K562 (cell line): Measurements from ENCODE around the gene CD52. TPM values are rescaled to one million over a fixed set of nuclear protein-coding genes. Genes with fewer than 3 reads are reported as not detected.
A peak's percentile ranks its signal among the peaks of the same experiment; 100 is the strongest.

Source experiments
- ATF3 ChIP-seq, 2 experiments: fragments of 450-650 bp in 1 of 2; sonication (generic) in 1 of 2; formaldehyde crosslinking in 1 of 2; IDR thresholded peaks in 1 of 2; conservative IDR thresholded peaks in 1 of 2; 2 replicates each; pipeline versions ENCODE4 v1.6.1 to v1.8.1; 2016 to 2023; ENCODE audit warnings: mild to moderate bottlenecking in 2 of 2, moderate library complexity in 2 of 2, inconsistent platforms in 1 of 2, missing genetic modification reagents in 1 of 2
- CBFA2T2 ChIP-seq: fragments of 450-650 bp; conservative IDR thresholded peaks from 2 replicates; pipeline ENCODE4 v1.6.1; 2017; ENCODE audit warnings: mild to moderate bottlenecking
- CREB1 ChIP-seq, 2 experiments: sonication (generic) in 1 of 2; formaldehyde crosslinking in 1 of 2; IDR thresholded peaks; 2 replicates each; pipeline versions ENCODE4 v1.6.1 to v1.8.0; 2012 to 2022; ENCODE audit warnings: inconsistent platforms in 1 of 2, mild to moderate bottlenecking in 1 of 2, missing genetic modification reagents in 1 of 2, moderate library complexity in 1 of 2
- ERF ChIP-seq: fragments of 450-650 bp; formaldehyde crosslinking; IDR thresholded peaks from 2 replicates; pipeline ENCODE4 v1.4.0; 2020; ENCODE audit warnings: mild to moderate bottlenecking, mixed read lengths
- FOXA3 ChIP-seq, 2 experiments: fragments of 450-650 bp in 1 of 2; sonication (generic) in 1 of 2; formaldehyde crosslinking; IDR thresholded peaks in 1 of 2; conservative IDR thresholded peaks in 1 of 2; 2 replicates each; pipeline versions ENCODE4 v1.4.0 to v1.8.0; 2020 to 2022; ENCODE audit warnings: mild to moderate bottlenecking in 2 of 2, missing genetic modification reagents in 1 of 2
- HES1 ChIP-seq: fragments of 450-650 bp; IDR thresholded peaks from 2 replicates; pipeline ENCODE4 v1.6.1; 2016; ENCODE audit warnings: low read depth, mild to moderate bottlenecking, moderate library complexity
- HMBOX1 ChIP-seq: sonication (generic); IDR thresholded peaks from 2 replicates; pipeline ENCODE4 v1.6.1; 2016
- JUND ChIP-seq, 2 experiments: IDR thresholded peaks; 2 replicates in 1 of 2; 3 replicates in 1 of 2; pipeline ENCODE4 v1.6.1; 2011; ENCODE audit warnings: borderline replicate concordance in 2 of 2, low read depth in 2 of 2, low read length in 2 of 2, improper control_type of control experiment in 1 of 2, missing biosample characterization in 1 of 2, missing genetic modification characterization in 1 of 2, missing genetic modification reagents in 1 of 2
- KLF16 ChIP-seq: IDR thresholded peaks from 2 replicates; pipeline ENCODE4 v1.6.1; 2016; ENCODE audit warnings: antibody characterized with exemption
- MECOM ChIP-seq: fragments of 250-450 bp; sonication (Bioruptor Pico); IDR thresholded peaks from 2 replicates; pipeline ENCODE4 v1.8.0; 2022; ENCODE audit warnings: inconsistent platforms
- NR2F6 ChIP-seq: fragments of 450-650 bp; formaldehyde crosslinking; IDR thresholded peaks from 2 replicates; pipeline ENCODE4 v1.4.0; 2020; ENCODE audit warnings: mild to moderate bottlenecking
- NUFIP1 ChIP-seq: fragments of 450-650 bp; IDR thresholded peaks from 2 replicates; pipeline ENCODE4 v1.6.1; 2018; ENCODE audit not compliant: partially characterized antibody
- PRDM10 ChIP-seq: fragments of 450-650 bp; IDR thresholded peaks from 2 replicates; pipeline ENCODE4 v1.6.1; 2018; ENCODE audit not compliant: partially characterized antibody
- RFX7 ChIP-seq: fragments of 250-450 bp; sonication (Bioruptor Pico); IDR thresholded peaks from 2 replicates; pipeline ENCODE4 v1.5.1; 2021; ENCODE audit warnings: mild to moderate bottlenecking
- RUNX1 ChIP-seq: sonication (generic); IDR thresholded peaks from 2 replicates; pipeline ENCODE4 v1.6.1; 2016; ENCODE audit warnings: antibody characterized with exemption, low read depth
- SMARCE1 ChIP-seq: fragments of 450-650 bp; IDR thresholded peaks from 2 replicates; pipeline ENCODE4 v1.7.1; 2016; ENCODE audit warnings: mild to moderate bottlenecking
- TRIM28 ChIP-seq: fragments of 450-650 bp; IDR thresholded peaks from 2 replicates; pipeline ENCODE4 v1.6.1; 2017
- ZBED1 ChIP-seq: IDR thresholded peaks from 2 replicates; pipeline ENCODE4 v1.6.1; 2014
- ZBTB5 ChIP-seq: fragments of 450-650 bp; IDR thresholded peaks from 2 replicates; pipeline ENCODE4 v1.6.1; 2017; ENCODE audit warnings: antibody characterized with exemption
- ZNF282 ChIP-seq: sonication (generic); formaldehyde crosslinking; IDR thresholded peaks from 2 replicates; pipeline ENCODE4 v1.8.1; 2023; ENCODE audit warnings: missing genetic modification reagents
- ZNF311 ChIP-seq: fragments of 250-450 bp; sonication (Bioruptor Pico); IDR thresholded peaks from 2 replicates; pipeline ENCODE4 v1.4.0; 2020; ENCODE audit warnings: mild to moderate bottlenecking, moderate library complexity
- ZNF316 ChIP-seq: fragments of 450-650 bp; IDR thresholded peaks from 2 replicates; pipeline ENCODE4 v1.6.1; 2016
- polyA plus RNA-seq, 8 experiments: library from polyadenylated mRNA; depleted of rRNA in 4 of 8; stranded (reverse) in 5 of 8; unstranded in 3 of 8; fragments of >200 nt; fragmentation: Nextera tagmentation in 2 of 8; fragmentation: Illumina TruSeq in 1 of 8; extraction: Ambion mirVana in 2 of 8; extraction: Trizol in 1 of 8; gene quantifications; 2 replicates each; pipeline versions ENCODE4 v1.2.1 to v1.2.3, GENCODE V29; 2011 to 2014; ENCODE audit warnings: inconsistent platforms in 1 of 8, missing spikeins in 1 of 8
- total RNA-seq, 7 experiments: library from RNA; depleted of rRNA in 6 of 7; stranded (reverse); fragments of >200 nt in 6 of 7; fragmentation: Illumina TruSeq in 2 of 7; extraction: Trizol in 2 of 7; gene quantifications; 2 replicates each; pipeline versions ENCODE4 v1.2.1 to v1.2.3, GENCODE V29; 2011 to 2021; ENCODE audit warnings: low replicate concordance in 1 of 7

Gene CD52
- total and polyA plus RNA-seq, 9 of the 15 experiments (the other 6 are each of a cell fraction or from before 2014, with no cell fraction given), result 34.9 to 488 (median 173) TPM

GRCh38 chr1:26276432-26276838, 41.3 kb upstream of the CD52 start (continued):
- TF ChIP-seq ZBTB5 (no peak), TRIM28 (no peak), MECOM (CRISPR knock-in tag) (no peak), JUND (IDR thresholded peaks at IDR 0.05; ENCODE audit: borderline replicate concordance, low read depth, low read length) (no peak; the same call in none of the 2 replicates), JUND (tag; IDR thresholded peaks at IDR 0.05; ENCODE audit: borderline replicate concordance, low read depth, low read length) (peak; percentile 95; the same call in 2 of the 3 replicates), KLF16 (no peak), ERF (no peak; the same call in 1 of the 2 replicates), RFX7 (no peak), FOXA3 (CRISPR knock-in tag; conservative IDR thresholded peaks at IDR 0.05 in 1 of 2, IDR thresholded peaks at IDR 0.05 in 1 of 2) (no peak), NR2F6 (CRISPR knock-in tag) (no peak; the same call in 1 of the 2 replicates), NUFIP1 (no peak), ZNF311 (CRISPR knock-in tag) (no peak), ZNF282 (CRISPR knock-in tag) (no peak), CREB1 (IDR thresholded peaks at IDR 0.05) (no peak), CREB1 (CRISPR knock-in tag; IDR thresholded peaks at IDR 0.05) (no peak), SMARCE1 (0 out of 2 replicates have a peak, but pooled peaks have one; percentile 85), ATF3 (IDR thresholded peaks at IDR 0.05) (peak; percentile 5; the same call in 1 of the 2 replicates), ATF3 (CRISPR knock-in tag; conservative IDR thresholded peaks at IDR 0.05) (no peak; the same call in 1 of the 2 replicates), HMBOX1 (peak; percentile 19; the same call in 1 of the 2 replicates), HES1 (no peak), ZBED1 (no peak), PRDM10 (peak; percentile 49), RUNX1 (no peak), CBFA2T2 (peak; percentile 28; the same call in 1 of the 2 replicates), ZNF316 (no peak)
